HuH-7.5 (cell line): ENCODE measurements around the gene KRTAP10-12.
"Not testable (repeated sequence)": the region's sequence is repeated elsewhere in the genome, so short reads cannot be mapped to it uniquely, and the experiment has no call there.

Source experiments
- DNase-seq: peaks from one replicate; pipeline ENCODE4 v3.0.0; 2011; ENCODE audit warnings: low spot score

KRTAP10-12 gene

GRCh38 chr21:44670642-44671432 lies 26.1 kb upstream of the KRTAP10-12 start:
- no peak for DNase-seq

DNA sequence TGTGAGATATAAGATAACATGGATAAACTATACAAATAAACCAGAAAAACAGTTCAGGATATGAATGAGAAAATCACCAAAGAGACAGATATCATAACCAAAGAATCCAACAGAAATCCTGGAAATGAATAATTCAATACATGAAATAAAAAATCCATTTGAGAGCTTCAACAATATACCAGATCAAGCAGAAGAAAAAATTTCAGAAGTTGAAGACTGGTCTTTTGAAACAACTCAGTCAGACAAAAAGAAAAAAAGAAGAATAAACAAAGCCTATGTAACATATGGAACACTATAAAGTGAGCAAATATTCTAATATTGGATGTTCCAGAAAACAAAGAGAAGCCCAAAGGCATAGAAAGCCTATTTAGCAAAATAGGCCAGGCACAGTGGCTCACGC lies 25.1 kb upstream of the KRTAP10-12 start:
- DNase-seq, result no peak

DNA sequence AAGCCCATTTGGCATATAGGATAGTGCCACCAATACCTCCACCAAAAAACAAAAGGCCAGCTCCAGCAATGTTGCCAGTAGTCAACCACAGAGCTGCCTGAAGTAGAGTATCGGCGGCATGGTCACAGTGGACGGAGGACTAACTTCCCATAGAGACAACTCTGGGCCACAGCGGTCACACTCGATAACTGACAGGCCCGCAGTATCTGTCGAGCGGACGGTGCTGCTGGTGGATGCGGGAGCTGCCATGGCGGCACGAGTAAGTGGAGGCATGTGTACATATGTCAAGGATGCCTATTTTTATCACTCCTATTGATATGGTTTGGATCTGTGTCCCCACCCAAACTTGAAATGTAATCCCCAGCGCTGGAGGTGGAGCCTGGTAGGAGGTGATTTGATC lies 19.1 kb upstream of the KRTAP10-12 start:
- no peak for DNase-seq

DNA sequence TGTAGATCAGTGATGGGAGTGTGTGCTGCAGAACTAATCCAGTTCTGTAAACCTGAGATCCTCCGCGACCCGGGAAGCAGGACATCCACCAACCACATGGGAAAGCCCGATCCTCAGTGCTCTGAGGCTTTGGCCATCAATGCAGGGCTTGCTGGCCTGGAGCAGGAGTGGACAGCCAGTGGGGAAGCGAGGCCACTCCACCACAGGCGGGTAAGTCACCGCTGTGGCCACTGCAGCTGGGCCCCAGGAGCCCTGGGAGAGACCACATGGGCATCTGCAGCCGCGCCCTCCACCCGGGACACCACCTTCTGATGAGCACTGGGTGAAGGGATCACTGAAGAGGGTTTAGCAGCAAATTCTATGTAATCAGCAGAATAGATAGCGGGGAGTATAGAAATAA lies 15.8 kb upstream of the KRTAP10-12 start:
- DNase-seq, result no peak

DNA sequence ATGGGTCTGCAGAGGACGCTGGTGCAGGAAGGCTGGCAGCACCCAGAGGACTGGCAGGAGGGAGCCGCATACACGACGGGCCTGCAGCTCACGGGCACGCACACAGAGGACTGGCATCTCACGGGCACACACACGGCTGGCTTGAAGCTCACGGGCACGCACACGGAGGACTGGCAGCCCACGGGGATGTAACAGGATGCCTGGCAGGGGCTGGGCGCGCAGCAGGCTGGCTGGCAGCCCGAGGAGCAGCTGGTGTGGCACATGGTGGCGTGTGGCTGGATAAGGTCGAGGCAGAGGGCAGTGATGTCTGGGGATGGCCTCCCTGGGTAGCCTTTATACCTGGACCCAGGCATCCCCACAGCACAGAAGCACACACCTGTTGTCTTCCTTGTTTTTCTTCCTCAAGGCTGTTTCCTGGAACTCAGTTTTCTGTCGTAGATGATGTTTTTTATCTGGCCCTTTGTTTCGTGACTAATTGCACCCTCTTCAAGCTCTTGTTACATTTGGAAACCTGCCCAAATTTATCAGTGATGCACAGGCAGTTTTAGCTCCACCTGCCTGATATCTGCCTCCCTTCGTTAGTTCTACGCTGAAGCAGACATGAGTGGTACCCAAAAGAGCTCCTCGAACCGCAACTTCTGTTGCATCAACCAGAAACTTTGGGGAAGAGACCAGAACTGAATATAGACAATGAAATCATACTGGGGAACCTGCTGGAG lies 15.0 kb upstream of the KRTAP10-12 start, which contains the start of gene KRTAP12-1:
KRTAP12-1 (minus strand) TSS at position 303 of the 719 bp plus-strand sequence; CDS start at position 263, 40 bp downstream.
- DNase-seq, result no peak

- DNase-seq, result no peak
These were observed 14.3 kb upstream of the KRTAP10-12 start for GRCh38 chr21:44682580-44683151.

DNA sequence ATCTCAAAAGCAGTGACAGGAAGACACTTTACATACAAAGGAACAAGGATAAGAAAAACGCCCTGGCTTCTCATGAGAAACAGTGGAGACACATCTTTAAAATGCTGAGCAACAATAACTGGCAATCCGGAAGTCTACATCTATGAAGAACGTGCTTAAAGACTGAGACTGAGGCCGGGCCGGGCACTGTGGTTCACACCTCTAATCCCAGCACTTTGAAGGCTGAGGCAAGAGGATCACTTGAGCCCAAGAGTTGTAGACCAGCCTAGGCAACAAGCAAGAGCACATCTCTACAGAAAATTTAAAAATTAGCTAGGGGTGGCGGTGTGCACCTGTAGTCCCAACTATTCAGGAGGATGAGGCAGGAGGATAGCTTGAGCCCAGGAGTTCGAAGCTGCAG lies 12.9 kb upstream of the KRTAP10-12 start:
- DNase-seq, result no peak

GRCh38 chr21:44684483-44684882 lies 12.5 kb upstream of the KRTAP10-12 start:
- DNase-seq, result no peak

- not testable (repeated sequence) for DNase-seq
These were observed 11.9 kb upstream of the KRTAP10-12 start for GRCh38 chr21:44685050-44685449.

DNA sequence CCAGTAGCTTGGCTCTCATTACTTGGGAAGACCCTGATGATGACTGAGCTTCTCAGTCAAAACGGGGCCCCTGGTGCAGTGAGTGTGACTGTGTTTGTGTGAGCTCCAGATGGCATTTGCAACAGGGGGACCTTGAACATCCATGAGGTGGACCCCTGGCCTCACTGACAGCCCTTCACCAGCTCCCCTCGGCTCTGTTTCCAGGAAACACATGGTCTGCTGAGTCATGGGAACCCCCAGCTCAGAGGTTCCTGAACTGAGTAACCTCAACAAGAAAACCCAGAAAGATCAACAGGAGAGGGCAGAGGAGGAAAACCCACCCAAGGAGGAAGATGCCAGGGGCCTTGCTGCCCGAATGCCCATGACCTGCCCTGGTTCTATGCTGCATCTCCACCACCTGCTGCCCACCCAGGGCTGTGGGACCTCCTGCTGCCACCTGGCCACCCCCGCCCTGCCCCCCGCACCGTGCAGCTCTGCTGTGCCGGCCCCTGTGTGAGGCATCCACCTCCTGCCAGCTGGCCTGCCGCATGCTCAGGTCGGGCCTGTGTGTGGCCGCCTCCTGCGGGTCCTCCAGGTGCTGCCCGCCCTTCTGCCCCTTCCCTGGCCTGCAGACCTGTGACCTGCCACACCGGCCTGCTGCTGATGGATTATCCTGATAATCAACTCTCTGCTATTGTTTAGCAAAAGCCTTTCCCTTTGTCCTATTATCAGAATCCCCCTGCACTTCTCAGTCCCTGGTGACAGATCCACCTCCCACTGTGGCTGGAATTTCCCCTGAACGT lies 10.8 kb upstream of the KRTAP10-12 start:
- DNase-seq, result no peak

- DNase-seq, result no peak
These were observed 10.0 kb upstream of the KRTAP10-12 start for GRCh38 chr21:44686843-44687561.

GRCh38 chr21:44687671-44688070 lies 9.3 kb upstream of the KRTAP10-12 start:
- no peak for DNase-seq

DNA sequence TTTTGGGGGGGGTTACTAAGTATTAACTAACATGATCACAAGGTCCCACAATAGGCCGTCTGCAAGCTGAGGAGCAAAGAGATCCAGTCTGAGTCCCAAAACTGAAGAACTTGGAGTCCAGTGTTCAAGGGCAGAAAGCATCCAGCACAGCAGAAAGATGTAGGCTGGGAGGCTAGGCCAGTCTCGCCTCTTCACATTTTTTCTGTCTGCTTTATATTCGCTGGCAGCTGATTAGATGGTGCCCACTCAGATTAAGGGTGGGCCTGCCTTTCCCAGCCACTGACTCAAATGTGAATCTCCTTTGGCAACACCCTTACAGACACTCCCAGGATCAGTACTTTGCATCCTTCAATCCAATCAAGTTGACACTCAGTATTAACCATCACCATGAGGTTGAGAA lies 7.2 kb upstream of the KRTAP10-12 start:
- DNase-seq, result not testable (repeated sequence)

DNA sequence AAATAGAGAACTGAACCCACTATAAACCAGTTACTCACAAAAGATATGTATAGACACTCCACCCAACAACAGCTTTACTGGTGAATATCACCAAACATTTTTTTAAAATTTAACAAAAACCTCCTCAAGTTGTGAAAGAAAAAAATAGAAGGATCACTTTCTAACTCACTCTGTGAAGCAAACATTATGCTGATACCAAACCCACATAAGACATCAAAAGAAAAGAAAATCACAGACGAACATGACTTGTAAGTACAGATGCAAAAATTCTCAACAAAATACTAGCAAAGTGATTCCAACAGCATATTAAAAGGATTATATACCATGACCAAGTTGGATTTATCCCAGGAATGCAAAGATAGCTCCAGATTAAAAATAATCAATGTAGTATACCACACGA lies 5.3 kb upstream of the KRTAP10-12 start:
- no peak for DNase-seq

DNA sequence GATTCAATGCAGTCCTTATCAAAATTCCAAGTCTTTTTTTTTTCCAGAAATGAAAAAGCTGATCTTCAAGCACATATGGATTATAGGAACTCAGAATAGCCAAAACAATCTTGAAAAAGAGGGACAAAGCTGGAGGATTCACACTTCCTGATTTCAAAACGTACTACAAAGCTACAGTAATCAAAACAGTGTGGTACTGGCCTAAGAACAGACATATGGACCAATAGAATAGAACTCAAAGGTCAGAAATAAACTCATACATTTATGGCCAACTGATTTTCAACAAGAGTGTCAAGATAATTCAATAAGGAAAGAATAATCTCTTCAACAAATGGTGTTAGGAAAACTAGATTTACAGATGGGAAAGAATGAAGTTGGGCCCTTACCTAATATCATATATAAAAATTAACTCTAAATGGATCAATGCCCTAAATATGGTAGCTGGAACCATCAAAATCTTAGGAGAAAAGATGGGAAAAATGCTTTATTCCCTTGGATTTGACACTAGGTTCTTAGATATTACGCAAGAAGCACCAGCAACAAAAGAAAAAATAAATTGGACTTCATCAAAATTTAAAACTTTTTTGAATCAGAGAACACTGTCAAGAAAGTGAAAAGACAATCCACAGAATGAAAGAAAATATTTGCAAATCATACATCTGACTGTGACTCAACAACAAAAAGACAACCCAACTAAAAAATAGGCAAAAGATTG lies 4.0 kb upstream of the KRTAP10-12 start:
- no peak for DNase-seq

GRCh38 chr21:44694776-44695175 lies 2.2 kb upstream of the KRTAP10-12 start:
- DNase-seq, result no peak

DNA sequence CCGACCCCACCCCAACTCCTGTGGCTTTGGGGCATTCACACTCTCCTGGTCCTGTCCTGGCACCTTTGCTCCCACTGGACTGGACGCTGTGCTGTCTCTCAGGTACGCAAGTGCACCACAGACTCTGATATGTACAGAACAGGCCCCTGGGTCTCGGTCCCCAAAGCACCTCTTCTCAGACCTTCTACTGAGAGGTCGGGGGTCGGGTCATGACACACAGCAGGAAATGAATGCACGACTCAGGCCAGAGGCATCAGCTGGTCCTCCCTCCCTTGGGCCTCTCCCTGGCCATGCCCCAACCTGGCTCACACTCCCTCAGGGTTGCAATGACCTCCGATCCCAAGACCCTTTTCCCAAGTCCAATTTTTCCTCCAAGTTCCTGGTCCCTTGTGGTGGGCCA lies 1.8 kb upstream of the KRTAP10-12 start:
- DNase-seq, result no peak

GRCh38 chr21:44695641-44696040 lies 1.3 kb upstream of the KRTAP10-12 start:
- no peak for DNase-seq

DNA sequence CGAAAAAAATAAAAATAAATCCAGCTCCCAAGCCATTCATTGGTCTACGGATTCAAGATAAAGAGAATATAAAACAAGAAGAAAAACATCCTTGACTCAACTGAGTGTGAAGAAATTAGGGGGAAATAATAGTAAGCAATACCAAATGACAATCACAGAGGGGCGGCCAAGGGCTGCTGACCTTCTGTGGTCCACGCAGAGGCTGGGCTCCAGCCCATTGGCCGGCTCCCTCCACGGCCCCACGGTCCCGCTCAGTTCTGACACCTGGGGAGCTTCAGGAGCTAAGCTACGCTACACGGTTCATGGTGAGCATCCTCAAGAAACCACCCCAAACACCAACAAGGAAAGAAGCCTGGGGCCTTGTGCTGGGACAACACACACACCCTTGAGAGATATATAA lies 400 bp upstream of the KRTAP10-12 start:
- DNase-seq, result no peak

GRCh38 chr21:44697811-44698734 lies 1.1 kb downstream of the KRTAP10-12 start:
- DNase-seq, result no peak
